AG04450 (cell line): ENCODE data around the gene MTUS2. TPM values are rescaled to one million over a fixed set of nuclear protein-coding genes. Genes with fewer than 3 reads are reported as not detected.

Source experiments
- CTCF ChIA-PET: fragments of 300-600, 350-600 bp; formaldehyde crosslinking; extraction: SDS; loops from one replicate; lab custom pipeline; 2022; ENCODE audit warnings: antibody characterized with exemption, inconsistent platforms; lab: Charles Lee
- POLR2A ChIA-PET: fragments of 350-600 bp; formaldehyde crosslinking; extraction: SDS; loops from one replicate; lab custom pipeline; 2021; ENCODE audit warnings: antibody characterized with exemption, inconsistent platforms; lab: Yijun Ruan, JAX
- DNase-seq: peaks from one replicate; pipeline ENCODE4 v3.0.0-alpha.2; 2011; ENCODE audit warnings: low read depth, low spot score
- H3K27ac ChIP-seq: one replicate; pipeline ENCODE4 v1.5.1; 2012; ENCODE audit warnings: low read depth, low read length, control low read depth
- H3K27me3 ChIP-seq: one replicate; pipeline ENCODE4 v1.6.0; 2012; ENCODE audit warnings: low read length; ENCODE audit not compliant: control insufficient read depth, insufficient read depth
- H3K4me3 ChIP-seq: 2 replicates; pipeline ENCODE4 v1.5.1; 2011; ENCODE audit warnings: mild to moderate bottlenecking, low read depth, low read length, control low read depth
- H3K9me3 ChIP-seq: 2 replicates; pipeline ENCODE4 v1.5.1; 2012; ENCODE audit warnings: low read length; ENCODE audit not compliant: control insufficient read depth, insufficient read depth
- CTCF ChIP-seq: IDR thresholded peaks from 2 replicates; pipeline ENCODE4 v1.5.1; 2011; ENCODE audit warnings: low read depth, low read length, control low read depth, inconsistent platforms
- polyA plus RNA-seq: library from polyadenylated mRNA; depleted of rRNA; stranded (reverse); fragments of >200 nt; gene quantifications from 2 replicates; pipeline ENCODE4 v1.2.3, GENCODE V29; 2011

The MTUS2 gene
- polyA plus RNA-seq, 1 experiment = 0.02 TPM

DNA sequence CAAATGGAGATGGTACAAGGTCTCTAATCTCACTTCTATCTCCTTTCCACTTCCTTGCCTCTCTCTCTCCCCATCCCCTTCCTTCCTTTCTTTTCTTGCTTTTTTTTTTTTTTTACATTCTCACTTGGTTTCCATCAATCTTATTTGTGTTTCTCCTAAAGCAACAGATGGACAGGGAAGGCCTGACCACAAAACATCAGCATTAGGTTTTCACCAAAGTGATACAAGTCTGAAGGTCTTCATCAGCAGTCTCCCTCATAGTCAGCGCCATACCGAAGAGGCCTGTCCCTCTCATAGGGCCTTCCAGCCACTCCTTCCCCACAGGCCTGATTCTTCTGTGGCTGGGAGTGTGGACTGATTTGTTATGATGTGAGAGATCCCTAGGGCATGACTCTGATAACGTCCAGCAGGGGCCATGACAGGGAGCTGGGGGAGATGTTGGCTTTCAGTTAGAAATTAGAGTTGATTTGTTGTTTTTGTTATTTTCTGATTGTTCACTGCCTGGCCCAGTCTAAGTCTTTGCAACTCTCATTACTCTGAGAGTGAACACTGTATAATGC is 616.7 kb downstream of the MTUS2 start:
- POLR2A ChIA-PET = no interaction called here
- Histone ChIP-seq H3K9me3 (no peaks in the 10 kb centered on the region), H3K4me3 (no peak overlapping the region), H3K27ac (no peak overlapping the region), H3K27me3 (no peaks in the 10 kb centered on the region)
- DNase-seq = no peak
- no peak for TF ChIP-seq CTCF
- CTCF ChIA-PET = no interaction called here

DNA sequence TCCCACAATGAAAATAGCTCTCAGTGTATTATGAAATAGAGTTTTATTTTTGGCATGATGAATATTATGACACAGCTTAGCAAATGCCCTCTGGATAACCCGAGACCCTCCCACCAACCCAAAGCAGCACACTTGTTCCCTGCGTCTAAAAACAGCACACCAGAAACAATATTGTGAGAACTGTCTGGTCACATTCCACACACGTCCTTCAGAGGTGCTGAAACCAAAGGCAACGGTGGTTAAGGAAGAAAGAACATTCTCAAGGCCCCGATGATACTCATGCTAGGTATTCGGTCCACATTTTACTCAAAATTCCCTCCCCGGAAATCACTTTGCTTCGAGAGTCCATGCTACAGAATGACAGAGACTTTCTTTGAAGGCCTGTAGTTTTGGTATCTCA is 618.6 kb downstream of the MTUS2 start:
- no peak for TF ChIP-seq CTCF
- POLR2A ChIA-PET = no interaction called here

DNA sequence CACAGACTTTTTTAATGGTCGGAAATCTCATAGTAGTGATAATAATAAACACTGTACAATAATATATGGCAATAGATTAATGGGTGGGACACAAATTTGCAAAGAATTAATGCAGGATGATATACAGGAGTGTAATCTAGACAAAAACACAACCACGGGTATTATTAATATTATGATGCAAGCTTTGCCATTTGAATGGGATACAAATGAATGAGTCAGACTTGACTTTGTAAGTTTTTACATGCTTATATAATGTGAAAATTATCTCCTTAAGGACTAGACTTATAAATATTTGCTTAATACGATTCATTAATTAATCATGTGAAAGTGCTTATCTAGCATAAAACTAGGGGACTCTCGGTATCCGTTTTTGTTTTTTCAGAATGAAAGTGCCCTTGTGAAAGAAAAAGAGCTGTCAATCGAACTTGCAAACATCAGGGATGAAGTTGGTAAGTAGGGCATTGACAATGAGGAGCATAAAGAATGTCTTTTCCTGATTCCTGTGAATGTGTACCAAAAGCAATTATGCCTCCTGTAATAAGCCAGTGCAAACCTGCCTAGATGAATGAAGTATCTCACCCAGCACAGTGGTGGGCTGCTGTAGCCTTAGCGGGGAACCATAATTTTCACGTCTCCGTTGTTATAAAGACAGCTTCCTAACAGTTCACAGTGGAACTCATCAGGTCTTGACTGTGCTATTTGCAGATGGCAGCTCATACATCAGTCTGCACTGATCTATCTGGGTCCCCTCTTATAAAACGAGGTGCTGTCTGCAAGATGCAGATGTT is 619.7 kb downstream of the MTUS2 start:
- no peak overlapping the region for H3K27ac ChIP-seq
- peaks cover 8% of the 10 kb centered on the region for H3K27me3 ChIP-seq
- no peak overlapping the region for H3K4me3 ChIP-seq
- no peaks in the 10 kb centered on the region for H3K9me3 ChIP-seq
- POLR2A ChIA-PET = no interaction called here
- no peak for DNase-seq
- no peak for TF ChIP-seq CTCF
- CTCF ChIA-PET = no interaction called here

More for the DNA sequence above, 618.6 kb downstream of the MTUS2 start:
- Histone ChIP-seq H3K27me3 (peaks cover 8% of the 10 kb centered on the region), H3K27ac (no peak overlapping the region), H3K9me3 (no peaks in the 10 kb centered on the region), H3K4me3 (no peak overlapping the region)
- no peak for DNase-seq
- CTCF ChIA-PET = no interaction called here

DNA sequence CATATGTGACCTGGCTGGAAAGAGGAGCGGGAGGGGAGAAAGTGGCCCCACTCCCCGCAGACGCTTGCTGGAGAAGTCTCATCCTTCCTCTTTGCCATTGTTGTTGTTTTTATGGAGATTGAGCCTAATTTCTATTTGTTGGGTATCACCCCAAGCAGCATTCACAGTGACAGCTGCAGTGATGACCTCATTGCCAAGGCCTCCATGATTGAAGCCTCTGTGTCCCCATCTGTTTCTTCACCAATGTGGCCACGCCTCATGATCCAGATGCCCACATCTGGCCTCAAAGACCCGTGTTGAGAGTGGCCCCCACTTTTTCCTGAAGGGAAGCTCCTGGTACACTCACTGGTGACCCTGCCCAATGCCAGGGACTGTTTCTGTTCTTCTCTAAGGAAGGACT is 621.2 kb downstream of the MTUS2 start:
- DNase-seq = no peak
- POLR2A ChIA-PET = no interaction called here
- Histone ChIP-seq H3K27ac (no peak overlapping the region), H3K27me3 (peaks cover 8% of the 10 kb centered on the region), H3K4me3 (no peak overlapping the region), H3K9me3 (no peaks in the 10 kb centered on the region)
- no peak for TF ChIP-seq CTCF
- CTCF ChIA-PET = no interaction called here

- CTCF ChIA-PET = no interaction called here
- POLR2A ChIA-PET = no interaction called here
These were observed 625.9 kb downstream of the MTUS2 start for GRCh38 chr13:29446016-29446415.

More at GRCh38 chr13:29446016-29446415, 625.9 kb downstream of the MTUS2 start:
- Histone ChIP-seq H3K9me3 (no peaks in the 10 kb centered on the region), H3K27me3 (peaks cover 8% of the 10 kb centered on the region), H3K4me3 (no peak overlapping the region), H3K27ac (no peak overlapping the region)
- no peak for TF ChIP-seq CTCF
- DNase-seq = no peak
